Testis (tissue), 2 donors: Measurements from ENCODE around the gene KIF1B.

Source experiments
- CTCF ChIP-seq, 3 experiments: fragments of 450-650 bp in 2 of 3; fragments of 200-600 bp in 1 of 3; sonication (generic) in 1 of 3; IDR thresholded peaks; one replicate each; pipeline ENCODE4 v1.5.1; 2016 to 2019; ENCODE audit warnings: antibody characterized with exemption in 3 of 3, mild to moderate bottlenecking in 2 of 3, moderate library complexity in 1 of 3
- POLR2A ChIP-seq: fragments of 450-650 bp; IDR thresholded peaks from one replicate; pipeline ENCODE4 v1.6.1; 2017; ENCODE audit warnings: antibody characterized with exemption, mild to moderate bottlenecking, moderate library complexity

GRCh38 chr1:10192263-10192662 lies 18.1 kb upstream of the KIF1B start:
- TF ChIP-seq CTCF (IDR thresholded peaks at IDR 0.05) (no peak), POLR2A (no peak)
